T-helper 1 cell (primary cell): Measurements from ENCODE around the gene KCNJ14.
A peak's percentile ranks its signal among the peaks of the same experiment; 100 is the strongest.

ENCODE experiments used
- DNase-seq, 5 donors: peaks; one replicate each; pipeline ENCODE4 v3.0.0-alpha.2; 2012 to 2020
- total RNA-seq, 4 donors: gene quantifications; one replicate each; lab custom pipeline; 2026; lab: John Stamatoyannopoulos, UW

Gene KCNJ14
- total RNA-seq, result 2.1 to 3.7 (median 2.7) reads per million in 4 donors

DNA sequence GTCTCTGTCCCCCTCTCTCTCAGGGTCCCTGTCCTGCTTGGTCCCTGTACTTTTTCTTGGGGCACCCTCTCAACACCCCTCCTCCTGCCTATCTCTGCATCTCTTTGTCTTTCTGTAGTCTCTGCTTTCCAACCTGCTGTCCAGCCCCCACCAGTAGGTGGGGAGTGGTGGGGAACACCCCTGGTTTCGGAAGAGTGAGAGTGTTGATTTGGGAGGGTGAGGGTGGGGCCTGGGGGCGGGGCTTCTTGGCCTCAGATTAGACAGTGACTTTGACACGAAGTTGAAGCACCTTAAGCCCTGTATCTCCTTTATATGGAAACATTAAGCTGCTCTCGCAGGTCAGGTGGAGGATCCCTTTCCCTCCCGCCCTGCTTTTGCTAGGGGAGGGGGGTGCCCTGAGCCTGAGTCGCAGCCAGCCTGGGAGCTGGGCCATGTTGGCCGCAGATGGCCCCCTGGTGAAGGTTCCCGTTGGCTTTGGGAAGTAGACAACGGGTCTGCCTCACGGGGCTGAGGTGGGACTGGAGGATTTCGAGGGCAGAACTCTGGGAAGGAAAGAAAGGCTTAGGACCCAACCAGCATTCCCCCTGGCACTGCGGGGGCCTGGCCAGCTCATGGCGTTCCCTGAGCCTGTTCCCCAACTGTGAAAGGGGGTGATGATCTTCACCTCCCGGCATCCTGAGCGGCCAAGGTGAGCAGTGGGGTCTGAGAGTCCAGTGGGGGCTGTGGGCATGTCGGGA, at the start of gene KCNJ14:
TSS of gene KCNJ14 (plus strand) at position 404 of the 737 bp plus-strand sequence. CDS start 6,151 bp downstream, outside the sequence.
- no peak for DNase-seq

- DNase-seq, result no peak
Observed at GRCh38 chr19:48405850-48406249, 49.5 kb upstream of the KCNJ14 start.

DNA sequence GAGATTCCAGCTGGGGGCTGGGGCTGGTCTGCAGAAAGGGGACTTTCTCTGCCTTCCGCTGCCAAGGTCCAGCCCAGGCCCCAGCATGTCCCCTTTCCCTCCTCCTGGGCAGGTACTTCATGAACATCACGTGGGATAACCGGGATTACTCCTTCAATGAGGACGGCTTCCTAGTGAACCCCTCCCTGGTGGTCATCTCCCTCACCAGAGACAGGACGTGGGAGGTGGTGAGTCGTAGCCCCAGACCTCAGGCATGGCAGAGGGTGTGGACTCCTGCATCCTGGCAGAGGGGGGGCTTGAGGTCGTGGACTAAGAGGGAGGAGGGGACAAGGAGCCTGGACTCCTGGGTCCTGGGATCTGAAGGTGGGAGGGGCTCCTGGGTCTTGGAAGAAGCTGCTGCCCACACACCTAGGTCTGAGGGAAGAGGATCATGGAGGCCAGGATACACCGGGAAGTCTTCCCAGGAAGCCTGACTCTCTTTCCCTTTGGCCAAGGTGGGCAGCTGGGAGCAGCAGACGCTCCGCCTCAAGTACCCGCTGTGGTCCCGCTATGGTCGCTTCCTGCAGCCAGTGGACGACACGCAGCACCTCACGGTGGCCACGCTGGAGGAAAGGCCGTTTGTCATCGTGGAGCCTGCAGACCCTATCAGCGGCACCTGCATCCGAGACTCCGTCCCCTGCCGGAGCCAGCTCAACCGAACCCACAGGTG, 41.3 kb upstream of the KCNJ14 start:
- DNase-seq, result no peak

- peak; percentile 63 to 82 (median 74) for DNase-seq
Observed at GRCh38 chr19:48415395-48415794, 40.0 kb upstream of the KCNJ14 start.

- no peak for DNase-seq
Observed at GRCh38 chr19:48415806-48416221, 39.6 kb upstream of the KCNJ14 start.

- no peak for DNase-seq
Observed at GRCh38 chr19:48417421-48417820, 38.0 kb upstream of the KCNJ14 start.

DNA sequence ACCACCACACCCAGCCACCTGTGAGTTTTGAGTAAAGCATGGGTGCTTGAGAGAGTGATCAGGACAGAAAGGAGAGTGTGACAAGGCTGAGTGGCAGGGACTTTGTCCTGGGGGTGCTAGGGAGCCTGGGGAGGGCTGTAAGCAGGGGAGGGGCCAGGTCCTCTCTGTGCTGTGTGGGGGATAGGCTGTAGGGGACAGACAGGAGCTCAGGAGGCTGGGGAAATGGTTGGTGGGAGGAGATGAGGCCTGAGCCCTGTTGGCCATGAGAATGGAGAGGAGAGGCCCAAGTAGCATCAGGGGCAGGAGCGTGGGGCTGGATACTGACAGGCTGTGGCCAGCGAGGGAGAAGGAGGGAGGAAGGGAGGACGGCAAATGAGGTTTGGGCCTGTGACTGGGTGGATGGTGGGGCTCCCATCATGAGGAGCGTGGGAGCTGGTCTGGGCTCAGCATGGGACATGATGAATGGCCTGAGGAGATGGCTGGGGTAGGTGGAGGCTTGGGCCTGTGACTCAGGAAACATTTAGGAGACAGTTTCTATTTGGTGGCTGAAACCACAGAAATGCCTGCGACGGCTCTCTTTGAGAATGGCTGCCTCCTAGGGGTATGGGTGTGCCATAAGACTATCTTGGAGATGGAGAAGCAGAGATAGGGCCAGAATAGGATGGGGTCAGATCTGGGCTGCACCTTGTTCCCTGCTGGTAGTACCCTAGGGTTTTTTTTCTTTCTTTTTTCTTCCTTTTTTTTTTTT, 36.9 kb upstream of the KCNJ14 start:
- DNase-seq, result no peak

- peak; percentile 36 to 66 (median 59) for DNase-seq
Observed at GRCh38 chr19:48419158-48419920, 36.0 kb upstream of the KCNJ14 start.

- no peak for DNase-seq
Observed at GRCh38 chr19:48421548-48421947, 33.8 kb upstream of the KCNJ14 start.

GRCh38 chr19:48424694-48425219, 30.6 kb upstream of the KCNJ14 start:
- DNase-seq, result no peak

DNA sequence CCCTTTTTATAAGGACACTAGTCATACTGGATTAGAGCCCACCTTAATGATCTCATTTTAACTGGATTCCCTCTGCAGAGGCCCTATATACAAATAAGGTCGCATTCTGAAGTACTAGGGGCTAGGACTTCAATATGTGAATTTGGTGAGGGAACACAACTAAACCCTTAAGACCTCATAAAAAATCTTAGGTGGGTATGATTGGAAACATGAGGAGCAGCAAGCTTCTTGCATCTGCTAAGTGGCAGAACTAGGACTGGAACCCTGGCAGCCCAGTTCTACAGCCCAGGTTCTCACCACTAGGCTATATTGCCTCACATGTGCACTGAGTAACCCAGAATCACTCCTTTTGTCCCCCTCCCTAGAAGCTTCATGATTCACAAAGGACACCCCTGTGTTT, 26.7 kb upstream of the KCNJ14 start:
- no peak for DNase-seq

- DNase-seq, result no peak
Observed at GRCh38 chr19:48433337-48433736, 22.0 kb upstream of the KCNJ14 start.

DNA sequence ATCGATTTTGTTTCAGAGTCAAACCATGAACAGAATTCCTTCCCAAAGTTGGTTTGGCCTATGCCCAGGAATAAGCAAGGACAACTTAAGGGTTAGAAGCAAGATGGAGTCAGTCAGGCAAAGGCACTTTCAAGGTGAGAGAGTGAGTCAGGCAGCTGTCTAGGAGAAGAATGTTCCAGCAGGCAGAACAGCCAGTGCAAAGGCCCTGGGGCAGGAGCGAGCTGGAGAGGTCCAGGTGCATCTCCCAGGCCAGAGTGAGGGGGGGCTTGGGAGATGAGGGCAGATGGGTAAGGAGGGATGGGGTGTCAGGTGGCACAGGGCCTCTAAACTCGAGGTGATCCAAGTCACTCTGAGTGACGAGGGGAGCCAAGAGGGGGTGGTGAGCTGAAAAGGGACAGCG, 18.8 kb upstream of the KCNJ14 start:
- DNase-seq, result no peak

- DNase-seq, result no peak
Observed at GRCh38 chr19:48441360-48442050, 13.9 kb upstream of the KCNJ14 start.

GRCh38 chr19:48442116-48443035, 13.0 kb upstream of the KCNJ14 start:
- DNase-seq, result no peak

GRCh38 chr19:48443256-48443655, 12.1 kb upstream of the KCNJ14 start:
- no peak for DNase-seq

DNA sequence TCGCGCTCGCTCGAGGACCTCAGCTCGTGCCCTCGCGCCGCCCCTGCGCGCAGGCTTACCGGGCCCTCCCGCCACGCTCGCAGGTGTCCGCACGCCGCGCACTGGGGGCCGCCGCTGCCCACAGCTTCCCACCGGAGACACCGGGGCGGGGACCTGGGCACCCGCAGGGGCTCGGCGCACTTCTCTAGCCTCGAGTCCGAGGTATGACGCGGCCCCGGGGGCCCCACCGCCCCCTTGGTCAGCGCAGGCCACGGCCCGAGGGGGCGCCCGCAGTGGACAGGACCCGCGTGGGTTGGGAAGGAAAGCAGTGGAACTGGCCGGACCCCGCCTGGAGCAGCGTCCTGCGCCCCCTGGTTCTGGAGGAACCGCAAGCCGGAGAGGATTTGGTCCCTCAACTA, 11.6 kb upstream of the KCNJ14 start:
- no peak for DNase-seq

- DNase-seq, result no peak
Observed at GRCh38 chr19:48444129-48444935, 11.0 kb upstream of the KCNJ14 start.

GRCh38 chr19:48444936-48445200, 10.5 kb upstream of the KCNJ14 start:
- DNase-seq, result no peak

DNA sequence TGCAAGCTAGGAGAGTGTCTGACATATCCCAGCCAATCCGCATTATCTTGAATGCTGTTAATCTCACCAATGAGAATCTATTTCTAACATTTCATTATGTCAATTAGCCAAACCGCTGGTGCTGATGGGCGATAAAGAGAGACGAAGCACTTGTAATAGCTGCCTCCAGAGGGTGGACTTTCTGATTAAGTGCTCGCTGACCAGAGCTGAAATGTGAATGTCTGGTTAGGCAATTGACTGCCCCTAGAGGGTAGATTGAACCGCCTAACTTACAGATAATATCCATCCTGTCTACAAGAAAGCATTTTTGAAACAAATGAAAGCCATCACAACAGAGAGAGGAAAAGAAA, 10.1 kb upstream of the KCNJ14 start:
- peak in 1 of 5 donors; percentile 22 for DNase-seq
